GM12801 (cell line): ENCODE data around the gene MLC1.

Experiments used
- CTCF ChIP-seq: IDR thresholded peaks from one replicate; pipeline ENCODE4 v1.5.1; 2011; ENCODE audit warnings: control low read depth; ENCODE audit not compliant: insufficient read length; ENCODE audit errors: extremely low read depth

The MLC1 gene

DNA sequence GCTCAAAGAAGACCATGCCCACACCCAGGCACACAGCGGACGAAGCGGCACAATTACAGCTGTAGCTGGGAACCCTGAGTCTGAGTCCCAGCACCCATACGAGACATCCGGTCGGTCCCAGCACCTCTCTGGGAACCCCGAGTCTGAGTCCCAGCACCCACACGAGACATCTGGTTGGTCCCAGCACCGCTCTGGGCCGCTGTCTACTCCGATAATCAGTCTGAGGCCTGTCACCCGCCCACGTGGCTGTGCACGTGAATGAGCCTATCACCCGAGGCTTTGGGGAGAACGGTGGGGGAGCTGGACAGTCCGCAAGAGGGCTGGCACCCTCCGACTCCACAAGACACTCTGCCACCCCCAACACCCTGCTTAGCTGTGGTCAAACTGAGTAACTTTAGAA, 33.3 kb downstream of the MLC1 start:
- TF ChIP-seq CTCF, result no peak

GRCh38 chr22:50049299-50050195, 35.7 kb downstream of the MLC1 start:
- TF ChIP-seq CTCF, result no peak

DNA sequence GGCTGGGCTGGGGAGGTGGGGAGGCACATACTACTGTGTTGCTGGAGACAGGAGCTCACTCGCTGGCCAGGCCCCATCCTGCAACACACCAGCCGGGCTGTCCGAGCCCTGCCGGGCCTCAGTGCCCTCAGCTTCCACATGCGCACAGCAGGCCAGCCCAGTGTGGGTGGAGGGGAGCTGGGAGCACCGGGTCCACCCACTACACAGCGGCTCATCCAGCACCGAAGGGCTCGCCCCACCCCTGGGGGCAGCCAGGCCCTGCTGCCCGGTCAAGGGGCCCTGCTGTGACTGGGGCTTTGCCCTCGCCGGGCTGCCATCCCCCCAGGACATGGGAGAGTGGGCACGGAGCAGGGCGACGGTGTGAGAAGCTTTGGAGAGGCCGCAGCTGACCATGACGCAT, 36.4 kb downstream of the MLC1 start:
- no peak for TF ChIP-seq CTCF

GRCh38 chr22:50048061-50048765, 37.0 kb downstream of the MLC1 start:
- no peak for TF ChIP-seq CTCF

DNA sequence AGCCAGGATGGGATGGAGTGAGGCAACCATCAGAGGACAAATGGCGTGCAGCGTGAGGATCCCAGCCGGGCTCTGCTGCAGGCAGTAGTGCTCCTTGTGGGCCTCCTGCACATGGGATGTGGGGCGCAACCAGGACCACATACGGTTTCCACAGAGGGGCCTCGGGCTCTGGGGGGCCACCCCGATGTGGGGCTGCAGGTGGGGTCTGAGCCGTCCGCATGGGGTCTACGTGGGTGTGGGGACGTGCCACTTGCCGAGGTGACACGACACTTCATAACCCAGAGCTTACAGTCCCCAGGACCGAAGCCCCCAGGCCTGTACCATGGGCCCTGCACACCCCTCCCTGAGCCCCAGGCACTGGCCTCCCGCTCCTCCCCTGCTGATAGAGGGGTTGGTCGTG, 37.9 kb downstream of the MLC1 start:
- TF ChIP-seq CTCF, result no peak

DNA sequence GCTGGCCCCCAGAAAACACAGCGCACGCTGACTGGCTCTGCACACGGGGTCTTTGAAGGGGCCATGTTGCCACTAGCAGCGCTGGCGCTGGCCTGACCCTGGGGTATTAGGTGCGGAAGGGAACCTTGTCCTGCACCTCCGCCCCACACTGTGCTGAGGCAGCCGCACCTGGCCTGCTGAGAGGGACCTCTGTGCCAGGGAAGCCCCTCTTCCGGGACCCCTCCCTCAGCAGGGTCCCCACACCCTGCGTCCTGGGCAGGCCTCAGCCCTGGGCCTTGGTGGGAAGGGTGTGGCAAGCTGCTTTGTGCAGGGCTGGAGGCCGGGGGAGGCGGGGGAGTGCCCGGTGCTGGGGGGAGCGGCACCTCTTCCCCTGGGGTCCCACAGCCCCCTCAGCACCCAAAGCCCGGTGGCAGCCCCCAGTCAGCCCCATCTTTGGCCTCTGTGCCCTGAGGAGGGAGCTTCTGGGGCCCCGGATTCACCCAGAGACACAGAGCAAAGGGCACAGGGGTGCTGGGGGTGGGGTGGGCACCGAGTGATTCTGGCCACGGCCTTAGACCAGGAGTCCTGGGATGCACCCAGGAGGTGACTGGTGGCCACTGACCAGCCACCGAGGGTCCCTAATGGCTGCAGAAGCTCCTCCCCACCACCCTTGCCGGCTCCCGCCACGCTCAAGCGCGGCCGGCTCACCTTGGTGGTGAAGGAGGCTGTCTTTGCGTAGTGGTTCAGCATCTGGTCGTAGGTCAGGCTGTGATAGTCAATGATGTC, 38.6 kb downstream of the MLC1 start:
- TF ChIP-seq CTCF, result no peak

GRCh38 chr22:50046019-50046415, 39.2 kb downstream of the MLC1 start:
- TF ChIP-seq CTCF, result no peak
